Fibroblast of the aortic adventitia (primary cell): ENCODE data around the gene DLGAP4. TPM values are rescaled to one million over a fixed set of nuclear protein-coding genes. Genes with fewer than 3 reads are reported as not detected.

Experiments used
- DNase-seq: peaks from one replicate; pipeline ENCODE4 v3.0.0-alpha.2; 2010; ENCODE audit warnings: low read depth
- H3K4me3 ChIP-seq: 2 replicates; pipeline ENCODE4 v1.5.1; 2011; ENCODE audit warnings: low read depth, mild to moderate bottlenecking, control low read depth, low read length, moderate library complexity
- total RNA-seq: library from RNA; depleted of rRNA; stranded (reverse); fragments of >200 nt; gene quantifications from 2 replicates; pipeline ENCODE4 v1.2.3, GENCODE V29; 2012; ENCODE audit warnings: low replicate concordance
- TF ChIP-seq, protein P1 (sequence below): IDR thresholded peaks from 2 replicates; pipeline ENCODE4 v1.5.1; 2011; ENCODE audit warnings: mild to moderate bottlenecking, low read length, control low read depth, inconsistent platforms; ENCODE audit not compliant: insufficient read depth

The DLGAP4 gene
- total RNA-seq, 1 donor, result 19.5 TPM

DNA sequence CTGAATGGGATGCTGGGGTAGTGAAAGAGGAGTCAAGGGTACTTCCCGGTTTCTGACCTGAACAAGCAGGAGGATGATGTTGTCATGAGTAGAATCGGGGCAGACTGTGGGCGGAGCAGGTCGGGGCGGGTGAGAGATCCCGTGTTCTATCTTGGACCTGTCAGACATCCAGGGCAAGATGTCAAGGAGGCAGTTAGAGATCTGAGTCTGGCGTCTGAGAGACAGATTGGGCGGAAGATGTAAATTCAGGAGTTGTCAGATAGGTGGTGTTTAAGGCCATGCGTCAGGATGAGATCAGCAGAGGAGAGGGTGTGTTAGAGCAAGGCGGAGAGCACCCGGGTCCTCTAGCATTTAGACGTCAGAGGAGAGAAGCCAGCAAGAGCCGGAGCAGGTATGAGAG is 115.5 kb downstream of the DLGAP4 start:
- TF ChIP-seq, protein P1, sequence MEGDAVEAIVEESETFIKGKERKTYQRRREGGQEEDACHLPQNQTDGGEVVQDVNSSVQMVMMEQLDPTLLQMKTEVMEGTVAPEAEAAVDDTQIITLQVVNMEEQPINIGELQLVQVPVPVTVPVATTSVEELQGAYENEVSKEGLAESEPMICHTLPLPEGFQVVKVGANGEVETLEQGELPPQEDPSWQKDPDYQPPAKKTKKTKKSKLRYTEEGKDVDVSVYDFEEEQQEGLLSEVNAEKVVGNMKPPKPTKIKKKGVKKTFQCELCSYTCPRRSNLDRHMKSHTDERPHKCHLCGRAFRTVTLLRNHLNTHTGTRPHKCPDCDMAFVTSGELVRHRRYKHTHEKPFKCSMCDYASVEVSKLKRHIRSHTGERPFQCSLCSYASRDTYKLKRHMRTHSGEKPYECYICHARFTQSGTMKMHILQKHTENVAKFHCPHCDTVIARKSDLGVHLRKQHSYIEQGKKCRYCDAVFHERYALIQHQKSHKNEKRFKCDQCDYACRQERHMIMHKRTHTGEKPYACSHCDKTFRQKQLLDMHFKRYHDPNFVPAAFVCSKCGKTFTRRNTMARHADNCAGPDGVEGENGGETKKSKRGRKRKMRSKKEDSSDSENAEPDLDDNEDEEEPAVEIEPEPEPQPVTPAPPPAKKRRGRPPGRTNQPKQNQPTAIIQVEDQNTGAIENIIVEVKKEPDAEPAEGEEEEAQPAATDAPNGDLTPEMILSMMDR, result no peak
- DNase-seq, result no peak

DNA sequence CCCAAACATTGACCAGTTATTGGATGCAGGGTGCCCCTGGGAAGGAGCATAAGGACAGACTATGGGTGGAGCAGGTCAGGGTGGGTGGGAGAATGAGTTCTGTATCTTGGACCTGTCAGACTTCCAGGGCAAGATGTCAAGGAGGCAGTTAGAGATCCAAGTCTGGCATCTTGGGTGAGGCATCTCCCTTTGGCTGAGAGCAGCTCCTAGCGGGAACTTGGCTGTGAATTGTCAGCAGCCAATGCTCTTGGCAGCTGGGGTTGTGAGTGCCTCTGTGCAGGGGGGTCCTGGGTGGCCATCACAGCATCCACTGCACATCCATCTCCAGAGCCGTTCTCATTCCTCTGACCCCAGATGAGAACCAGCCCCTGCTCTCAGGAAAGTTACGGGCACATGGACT is 118.2 kb downstream of the DLGAP4 start:
- TF ChIP-seq, protein P1, result no peak
- no peak overlapping the region for H3K4me3 ChIP-seq
- DNase-seq, result no peak

More for the DNA sequence above, 115.5 kb downstream of the DLGAP4 start:
- H3K4me3 ChIP-seq, result no peak overlapping the region

DNA sequence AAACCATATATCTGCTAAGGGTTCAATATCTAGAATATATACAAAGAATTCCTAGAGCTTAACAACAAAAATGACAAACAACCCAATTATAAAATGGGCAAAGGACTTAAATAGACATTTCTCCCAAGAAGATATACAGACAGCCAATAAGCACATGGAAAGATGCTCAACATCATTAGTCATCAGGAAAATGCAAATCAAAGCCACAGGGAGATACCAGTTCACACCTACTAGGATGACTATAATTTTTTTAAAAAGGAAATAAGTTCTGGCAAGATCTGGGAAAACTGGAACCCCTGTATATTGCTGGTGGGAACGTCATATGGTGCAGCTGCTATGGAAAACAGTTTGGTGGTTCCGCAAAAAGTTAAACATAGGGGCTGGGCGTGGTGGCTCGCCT is 119.0 kb downstream of the DLGAP4 start:
- no peak for DNase-seq
- H3K4me3 ChIP-seq, result no peak overlapping the region
- TF ChIP-seq, protein P1, result no peak

DNA sequence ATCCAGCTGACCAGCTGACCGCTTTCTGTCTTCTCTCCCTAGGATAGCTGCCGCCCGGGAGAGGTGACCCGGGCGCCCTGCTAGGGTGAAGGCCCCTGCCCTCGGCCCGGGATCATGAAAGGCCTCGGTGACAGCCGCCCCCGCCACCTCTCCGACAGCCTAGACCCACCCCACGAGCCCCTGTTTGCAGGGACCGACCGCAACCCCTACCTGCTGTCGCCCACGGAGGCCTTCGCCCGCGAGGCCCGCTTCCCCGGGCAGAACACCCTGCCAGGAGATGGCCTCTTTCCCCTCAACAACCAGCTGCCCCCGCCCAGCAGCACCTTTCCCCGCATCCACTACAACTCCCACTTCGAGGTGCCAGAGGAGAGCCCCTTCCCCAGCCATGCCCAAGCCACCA is 125.5 kb downstream of the DLGAP4 start:
- no peak for DNase-seq
- H3K4me3 ChIP-seq, result no peak overlapping the region
- TF ChIP-seq, protein P1, result no peak

DNA sequence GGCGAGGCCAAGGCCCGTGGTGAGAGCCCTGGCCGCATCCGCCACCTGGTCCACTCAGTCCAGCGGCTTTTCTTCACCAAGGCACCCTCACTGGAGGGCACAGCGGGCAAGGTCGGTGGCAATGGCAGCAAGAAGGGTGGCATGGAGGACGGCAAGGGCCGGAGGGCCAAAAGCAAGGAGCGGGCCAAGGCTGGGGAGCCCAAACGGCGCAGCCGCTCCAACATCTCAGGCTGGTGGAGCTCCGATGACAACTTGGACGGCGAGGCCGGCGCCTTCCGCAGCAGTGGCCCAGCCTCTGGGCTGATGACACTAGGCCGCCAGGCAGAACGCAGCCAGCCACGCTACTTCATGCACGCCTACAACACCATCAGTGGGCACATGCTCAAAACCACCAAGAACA is 126.0 kb downstream of the DLGAP4 start:
- no peak overlapping the region for H3K4me3 ChIP-seq
- DNase-seq, result no peak
- TF ChIP-seq, protein P1, result no peak

DNA sequence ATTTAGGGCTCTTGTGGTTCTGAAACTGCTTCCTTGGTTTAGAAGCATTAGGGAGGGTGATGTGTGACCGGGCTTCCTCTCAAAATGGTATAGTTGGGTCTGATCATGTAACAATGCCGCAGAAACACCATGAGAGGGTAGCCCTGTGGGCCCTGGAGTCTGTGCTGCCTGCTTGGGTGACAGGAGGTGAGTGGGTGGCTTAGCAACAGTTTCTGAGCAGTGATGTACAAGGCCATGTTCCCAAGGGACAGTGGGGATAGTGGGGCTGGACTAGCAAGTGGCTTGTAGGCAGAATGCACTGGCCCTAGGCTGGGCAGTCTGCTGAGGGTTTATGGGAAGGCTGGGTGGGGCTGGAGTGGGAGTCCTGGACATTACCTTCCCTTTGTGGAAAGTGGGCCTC is 128.2 kb downstream of the DLGAP4 start:
- no peak for DNase-seq
- TF ChIP-seq, protein P1, result no peak
- no peak overlapping the region for H3K4me3 ChIP-seq

DNA sequence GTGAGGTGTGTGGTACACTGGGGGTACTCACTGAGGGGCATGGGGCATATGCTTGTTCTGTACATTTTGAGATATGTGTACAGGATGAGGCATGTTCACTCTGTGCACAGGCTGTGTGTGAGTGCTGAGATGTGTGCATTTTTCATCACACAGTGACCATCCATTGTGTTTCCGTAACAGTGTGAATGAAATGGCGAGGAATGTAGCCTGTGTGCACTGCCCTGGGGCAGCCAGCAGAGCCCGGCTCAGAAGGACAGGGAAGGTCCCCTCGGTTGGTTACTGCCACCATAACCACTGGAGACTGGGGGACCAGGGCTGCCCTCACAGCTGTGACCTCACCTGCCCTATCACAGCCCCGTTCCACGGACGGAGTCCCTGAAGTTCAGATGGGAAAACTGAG is 129.0 kb downstream of the DLGAP4 start:
- no peak for DNase-seq

More for the DNA sequence above, 129.0 kb downstream of the DLGAP4 start:
- no peak overlapping the region for H3K4me3 ChIP-seq
- TF ChIP-seq, protein P1, result no peak
